A549 (cell line): ENCODE data around the gene UNC119B. TPM values are rescaled to one million over a fixed set of nuclear protein-coding genes. Genes with fewer than 3 reads are reported as not detected.

Experiments used
- ATAC-seq, 2 experiments: fragments of 200-7000 bp in 1 of 2; fragments of >200 bp in 1 of 2; cut with Nextera tagmentation in 1 of 2; cut with Tn5 transposase in 1 of 2; 3 replicates each; pipeline versions ENCODE4 v1.8.0 to v1.9.1; 2018 to 2020; ENCODE audit warnings: mild to moderate bottlenecking in 1 of 2, moderate library complexity in 1 of 2
- CTCF ChIA-PET: fragments of 300-600 bp; sonication (Branson Sonifier 250); formaldehyde crosslinking; extraction: SDS; loops from one replicate; lab custom pipeline; 2021; ENCODE audit warnings: antibody characterized with exemption, inconsistent platforms; lab: Yijun Ruan, JAX
- POLR2A ChIA-PET: fragments of 350-600 bp; formaldehyde crosslinking; extraction: SDS; loops from one replicate; lab custom pipeline; 2021; ENCODE audit warnings: antibody characterized with exemption, inconsistent platforms; lab: Yijun Ruan, JAX
- DNase-seq, 2 experiments: peaks; one replicate each; pipeline versions ENCODE4 v3.0.0 to v3.0.0-alpha.2; 2011 to 2016; ENCODE audit warnings: low read depth in 1 of 2, low spot score in 1 of 2
- FAIRE-seq: peaks from 2 replicates; lab custom pipeline; 2011; peaks lifted over from hg19 to GRCh38; lab: Jason Lieb, UNC
- H3K27ac ChIP-seq, 2 experiments: fragments of >200 bp; sonication (Bioruptor Twin); formaldehyde crosslinking; 3 replicates each; pipeline ENCODE4 v1.5.1; 2016 to 2017
- H3K4me1 ChIP-seq: fragments of >200 bp; sonication (Bioruptor Twin); formaldehyde crosslinking; 3 replicates; pipeline ENCODE4 v1.6.1; 2016
- H3K4me2 ChIP-seq: fragments of >200 bp; sonication (Bioruptor Twin); formaldehyde crosslinking; 3 replicates; pipeline ENCODE4 v1.6.1; 2016
- H3K4me3 ChIP-seq: fragments of >200 bp; sonication (Bioruptor Twin); formaldehyde crosslinking; 3 replicates; pipeline ENCODE4 v1.5.1; 2016
- H3K9me3 ChIP-seq: fragments of >200 bp; sonication (Bioruptor Twin); formaldehyde crosslinking; 3 replicates; pipeline ENCODE4 v1.6.1; 2016
- ATOH8 ChIP-seq: fragments of 250-450 bp; sonication (Bioruptor Pico); IDR thresholded peaks from 2 replicates; pipeline ENCODE4 v1.5.0; 2020; ENCODE audit warnings: low read depth, mild to moderate bottlenecking, moderate library complexity
- BCL3 ChIP-seq: fragments of >200 bp; sonication (Bioruptor Twin); formaldehyde crosslinking; IDR thresholded peaks from 3 replicates; pipeline ENCODE4 v1.6.1; 2016
- BHLHE40 ChIP-seq: IDR thresholded peaks from 2 replicates; pipeline ENCODE4 v1.6.1; 2012; ENCODE audit warnings: low read depth, low read length, inconsistent platforms
- CHD2 ChIP-seq: fragments of 150-350 bp; IDR thresholded peaks from 2 replicates; pipeline ENCODE4 v1.6.1; 2014; ENCODE audit warnings: low read length; ENCODE audit not compliant: partially characterized antibody
- CHD4 ChIP-seq: fragments of 200-600 bp; sonication (generic); IDR thresholded peaks from 2 replicates; pipeline ENCODE4 v1.6.1; 2016; ENCODE audit warnings: antibody characterized with exemption, mild to moderate bottlenecking, borderline replicate concordance
- EHMT2 ChIP-seq: fragments of 200-600 bp; sonication (generic); IDR thresholded peaks from 2 replicates; pipeline ENCODE4 v1.6.1; 2016; ENCODE audit warnings: antibody characterized with exemption, low read depth, mild to moderate bottlenecking, moderate library complexity
- EP300 ChIP-seq, 2 experiments: fragments of >200 bp; sonication (Bioruptor Twin); formaldehyde crosslinking; IDR thresholded peaks; 2 replicates in 1 of 2; 3 replicates in 1 of 2; pipeline ENCODE4 v1.6.1; 2016 to 2017
- GATA3 ChIP-seq: IDR thresholded peaks from 2 replicates; pipeline ENCODE4 v1.6.1; 2012; ENCODE audit warnings: borderline replicate concordance
- HEYL ChIP-seq: fragments of 250-450 bp; sonication (Bioruptor Pico); IDR thresholded peaks from 2 replicates; pipeline ENCODE4 v1.8.0; 2021; ENCODE audit warnings: mild to moderate bottlenecking, moderate library complexity
- HMGXB4 ChIP-seq: fragments of 250-450 bp; sonication (Bioruptor Pico); IDR thresholded peaks from 2 replicates; pipeline ENCODE4 v1.5.0; 2021; ENCODE audit warnings: mild to moderate bottlenecking, moderate library complexity, borderline replicate concordance
- HOXA7 ChIP-seq: fragments of 250-450 bp; sonication (Bioruptor Pico); IDR thresholded peaks from 2 replicates; pipeline ENCODE4 v1.5.0; 2020; ENCODE audit warnings: mild to moderate bottlenecking, moderate library complexity
- HOXB13 ChIP-seq: fragments of 250-450 bp; sonication (Bioruptor Pico); IDR thresholded peaks from 2 replicates; pipeline ENCODE4 v1.5.0; 2020; ENCODE audit warnings: low read depth, mild to moderate bottlenecking, moderate library complexity
- JUN ChIP-seq, 2 experiments: fragments of >200 bp; sonication (Bioruptor Twin); formaldehyde crosslinking; IDR thresholded peaks; 2 replicates in 1 of 2; 3 replicates in 1 of 2; pipeline ENCODE4 v1.6.1; 2016 to 2017
- JUNB ChIP-seq: fragments of >200 bp; sonication (Bioruptor Twin); formaldehyde crosslinking; IDR thresholded peaks from 2 replicates; pipeline ENCODE4 v1.6.1; 2016
- KDM5A ChIP-seq: fragments of 200-600 bp; sonication (generic); IDR thresholded peaks from 2 replicates; pipeline ENCODE4 v1.6.1; 2016; ENCODE audit warnings: antibody characterized with exemption, mild to moderate bottlenecking
- MAFK ChIP-seq: fragments of 450-650 bp; IDR thresholded peaks from 2 replicates; pipeline ENCODE4 v1.6.1; 2014; ENCODE audit not compliant: partially characterized antibody
- MYC ChIP-seq: IDR thresholded peaks from 2 replicates; pipeline ENCODE4 v1.6.1; 2012; ENCODE audit warnings: mild to moderate bottlenecking, inconsistent platforms, low read length, improper control_type of control experiment, borderline replicate concordance
- NR3C1 ChIP-seq: fragments of >200 bp; sonication (Bioruptor Twin); formaldehyde crosslinking; IDR thresholded peaks from 3 replicates; pipeline ENCODE4 v1.6.1; 2017
- PHF8 ChIP-seq: fragments of 200-600 bp; sonication (generic); IDR thresholded peaks from 2 replicates; pipeline ENCODE4 v1.6.1; 2016; ENCODE audit warnings: low read depth, mild to moderate bottlenecking, antibody characterized with exemption, moderate library complexity, borderline replicate concordance
- POLR2A ChIP-seq: IDR thresholded peaks from 2 replicates; pipeline ENCODE4 v1.6.1; 2012; ENCODE audit warnings: mild to moderate bottlenecking, low read length
- RAD21 ChIP-seq, 2 experiments: fragments of >200 bp in 1 of 2; sonication (Bioruptor Twin) in 1 of 2; formaldehyde crosslinking in 1 of 2; IDR thresholded peaks in 1 of 2; conservative IDR thresholded peaks in 1 of 2; 2 replicates in 1 of 2; 3 replicates in 1 of 2; pipeline ENCODE4 v1.6.1; 2012 to 2018; ENCODE audit warnings: inconsistent platforms in 1 of 2
- RFX5 ChIP-seq: fragments of 450-650 bp; IDR thresholded peaks from 2 replicates; pipeline ENCODE4 v1.7.1; 2014; ENCODE audit warnings: antibody characterized with exemption, mild to moderate bottlenecking, moderate library complexity
- RNF2 ChIP-seq: fragments of 200-600 bp; sonication (generic); IDR thresholded peaks from 2 replicates; pipeline ENCODE4 v1.6.1; 2016; ENCODE audit warnings: low read depth, mild to moderate bottlenecking, antibody characterized with exemption, moderate library complexity, borderline replicate concordance
- TFCP2L1 ChIP-seq: fragments of 250-450 bp; sonication (Bioruptor Pico); IDR thresholded peaks from 2 replicates; pipeline ENCODE4 v1.5.0; 2021; ENCODE audit warnings: mild to moderate bottlenecking
- TP53 ChIP-seq: fragments of 250-450 bp; sonication (Bioruptor Pico); IDR thresholded peaks from 2 replicates; pipeline ENCODE4 v1.5.0; 2021; ENCODE audit warnings: mild to moderate bottlenecking, moderate library complexity
- USF2 ChIP-seq: fragments of 450-650 bp; IDR thresholded peaks from 2 replicates; pipeline ENCODE4 v1.6.1; 2014; ENCODE audit warnings: antibody characterized with exemption
- ZFP36 ChIP-seq: fragments of 450-650 bp; IDR thresholded peaks from 2 replicates; pipeline ENCODE4 v1.6.1; 2014; ENCODE audit warnings: borderline replicate concordance; ENCODE audit not compliant: partially characterized antibody
- ZNF302 ChIP-seq: fragments of 250-450 bp; sonication (Bioruptor Pico); IDR thresholded peaks from 2 replicates; pipeline ENCODE4 v1.9.0; 2021; ENCODE audit warnings: inconsistent platforms, mild to moderate bottlenecking, moderate library complexity
- WGBS: methylation state at CpG from one replicate; pipeline ENCODE4 v1.1.6; 2017; ENCODE audit errors: missing lambda C conversion rate; 5-methylcytosine and 5-hydroxymethylcytosine counted together
- polyA plus RNA-seq, 4 experiments: library from polyadenylated mRNA; depleted of rRNA in 3 of 4; stranded (reverse); fragments of >200 nt; fragmentation: RNase III in 1 of 4; extraction: RNeasy Plus Mini Kit Qiagen cat#74134 plus additional on column Dnase treatment in 1 of 4; gene quantifications; 2 replicates in 3 of 4; 3 replicates in 1 of 4; pipeline ENCODE4 v1.2.3, GENCODE V29; 2011 to 2017
- TF ChIP-seq, protein P1 (sequence below): IDR thresholded peaks from 2 replicates; pipeline ENCODE4 v1.6.1; 2012

Gene UNC119B
- polyA plus RNA-seq, 2 of the 4 experiments (the other 2 are of a cell fraction), result 25.8 to 41.5 TPM

DNA sequence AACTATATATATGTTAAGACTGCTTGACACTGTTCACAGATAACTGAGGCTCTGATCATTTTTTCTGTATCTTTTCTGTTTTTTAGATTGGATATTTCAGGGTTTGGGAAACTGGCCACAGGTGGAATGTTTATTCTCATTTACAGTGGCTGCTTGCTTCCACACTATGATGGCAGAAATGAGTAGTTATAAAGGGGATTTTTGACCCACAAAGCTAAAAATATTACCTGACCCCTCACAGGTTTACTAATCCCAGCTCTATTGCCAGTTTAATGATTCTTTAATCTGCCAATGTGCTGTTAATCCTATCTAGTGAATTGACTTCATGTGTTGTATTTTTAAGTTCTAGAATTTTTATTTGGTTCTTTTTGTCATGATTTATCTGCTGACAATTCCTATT lies 45.0 kb downstream of the UNC119B start:
- ATAC-seq, result no peak

GRCh38 chr12:120757226-120757742 lies 47.0 kb downstream of the UNC119B start:
- 84% methylated on average over 4 of the region's 4 CpGs for WGBS
- TF ChIP-seq CHD4, result no peak
- TF ChIP-seq TFCP2L1 (CRISPR knock-in tag), result no peak
- no peak for TF ChIP-seq KDM5A
- TF ChIP-seq JUNB, result no peak
- TF ChIP-seq RAD21 (conservative IDR thresholded peaks at IDR 0.05 in 1 of 2, IDR thresholded peaks at IDR 0.05 in 1 of 2), result no peak
- TF ChIP-seq EP300 (IDR thresholded peaks at IDR 0.05), result no peak
- TF ChIP-seq BHLHE40, result no peak
- no peak for TF ChIP-seq POLR2A
- no peak for TF ChIP-seq ZNF302
- TF ChIP-seq ATOH8, result no peak
- no peak for TF ChIP-seq JUN (IDR thresholded peaks at IDR 0.05)
- no peak for TF ChIP-seq RNF2
- no peak for TF ChIP-seq BCL3
- no peak for TF ChIP-seq RFX5
- no peak for TF ChIP-seq GATA3
- TF ChIP-seq ZFP36, result no peak
- Histone ChIP-seq H3K27ac (no peak overlapping the region), H3K4me3 (no peak overlapping the region), H3K4me2 (no peak overlapping the region), H3K4me1 (no peaks in the 10 kb centered on the region), H3K9me3 (no peaks in the 10 kb centered on the region)
- no peak; a peak in 2 of 6 replicates for ATAC-seq
- ChIA-PET POLR2A (no interaction called here), CTCF (interaction anchor here (0.6 to 0.9 kb wide), 3 partner anchors 13 to 325 kb away, joined by 3 to 4 read pairs (median 3); no protein-coding TSS in a partner anchor)
- DNase-seq, result no peak
- no peak for FAIRE-seq

More for the DNA sequence above, 45.0 kb downstream of the UNC119B start:
- H3K4me2 ChIP-seq, result no peak overlapping the region
- POLR2A ChIA-PET, result no interaction called here
- H3K9me3 ChIP-seq, result no peaks in the 10 kb centered on the region
- FAIRE-seq (no peak), DNase-seq (no peak)
- CTCF ChIA-PET, result interaction anchor here (1.3 kb wide), 1 partner anchor 171 kb away, joined by 3 read pairs; no protein-coding TSS in a partner anchor
- no peak overlapping the region for H3K4me3 ChIP-seq
- H3K4me1 ChIP-seq, result no peaks in the 10 kb centered on the region
- TF ChIP-seq USF2 (no peak), TP53 (CRISPR knock-in tag) (no peak), CHD2 (no peak), HOXB13 (CRISPR knock-in tag) (no peak), HOXA7 (no peak), EHMT2 (no peak), HMGXB4 (no peak), MAFK (no peak), HEYL (no peak), PHF8 (no peak), JUNB (no peak), MYC (no peak), NR3C1 (no peak)
- TF ChIP-seq, protein P1, sequence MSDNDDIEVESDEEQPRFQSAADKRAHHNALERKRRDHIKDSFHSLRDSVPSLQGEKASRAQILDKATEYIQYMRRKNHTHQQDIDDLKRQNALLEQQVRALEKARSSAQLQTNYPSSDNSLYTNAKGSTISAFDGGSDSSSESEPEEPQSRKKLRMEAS, result no peak
- H3K27ac ChIP-seq, result no peak overlapping the region
